Measurements from ENCODE around the gene DPP10.
"Not testable (repeated sequence)": the region's sequence is repeated elsewhere in the genome, so short reads cannot be mapped to it uniquely, and the experiment has no call there.

The DPP10 gene

DNA sequence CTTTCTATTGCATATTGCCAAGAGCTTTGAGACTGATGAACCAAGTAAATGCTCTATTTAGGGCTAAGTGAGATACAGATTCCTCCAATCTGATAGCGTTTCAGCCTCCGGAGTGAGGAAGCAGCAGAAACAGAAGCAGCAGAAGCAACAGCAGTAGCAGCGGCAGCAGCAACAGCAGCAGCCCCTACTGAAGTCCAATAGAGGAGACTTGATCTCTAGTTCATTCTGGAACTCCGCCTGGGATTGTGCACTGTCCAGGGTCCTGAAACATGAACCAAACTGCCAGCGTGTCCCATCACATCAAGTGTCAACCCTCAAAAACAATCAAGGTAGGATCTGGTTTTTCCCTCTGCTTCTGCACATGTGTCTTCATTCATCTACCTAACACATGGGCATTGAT is at the start of gene DPP10:
TSS of gene DPP10 (plus strand) at position 132 of the 400 bp plus-strand sequence.
- DNase-seq = peak; percentile 45

DNA sequence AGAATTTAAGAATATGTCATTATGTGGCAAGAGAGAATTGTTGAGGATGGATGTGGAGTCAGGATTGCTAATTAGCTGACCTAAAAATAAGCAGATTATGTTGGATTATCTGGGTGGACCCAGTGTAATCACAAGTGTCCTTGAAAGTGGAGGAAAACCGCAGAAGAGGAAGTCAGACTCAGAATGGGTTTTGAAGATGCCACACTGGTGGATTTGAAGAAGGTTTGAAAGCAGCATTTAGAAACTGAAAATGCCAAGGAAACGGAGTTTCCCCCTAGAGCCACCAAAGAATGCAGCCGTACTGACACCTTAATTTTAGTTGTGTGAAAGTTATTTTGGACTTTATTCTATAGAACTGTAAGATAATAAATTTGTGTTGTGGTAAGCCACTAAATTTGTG is 41.6 kb upstream of the DPP10 start:
- DNase-seq = peak; percentile 5

DNA sequence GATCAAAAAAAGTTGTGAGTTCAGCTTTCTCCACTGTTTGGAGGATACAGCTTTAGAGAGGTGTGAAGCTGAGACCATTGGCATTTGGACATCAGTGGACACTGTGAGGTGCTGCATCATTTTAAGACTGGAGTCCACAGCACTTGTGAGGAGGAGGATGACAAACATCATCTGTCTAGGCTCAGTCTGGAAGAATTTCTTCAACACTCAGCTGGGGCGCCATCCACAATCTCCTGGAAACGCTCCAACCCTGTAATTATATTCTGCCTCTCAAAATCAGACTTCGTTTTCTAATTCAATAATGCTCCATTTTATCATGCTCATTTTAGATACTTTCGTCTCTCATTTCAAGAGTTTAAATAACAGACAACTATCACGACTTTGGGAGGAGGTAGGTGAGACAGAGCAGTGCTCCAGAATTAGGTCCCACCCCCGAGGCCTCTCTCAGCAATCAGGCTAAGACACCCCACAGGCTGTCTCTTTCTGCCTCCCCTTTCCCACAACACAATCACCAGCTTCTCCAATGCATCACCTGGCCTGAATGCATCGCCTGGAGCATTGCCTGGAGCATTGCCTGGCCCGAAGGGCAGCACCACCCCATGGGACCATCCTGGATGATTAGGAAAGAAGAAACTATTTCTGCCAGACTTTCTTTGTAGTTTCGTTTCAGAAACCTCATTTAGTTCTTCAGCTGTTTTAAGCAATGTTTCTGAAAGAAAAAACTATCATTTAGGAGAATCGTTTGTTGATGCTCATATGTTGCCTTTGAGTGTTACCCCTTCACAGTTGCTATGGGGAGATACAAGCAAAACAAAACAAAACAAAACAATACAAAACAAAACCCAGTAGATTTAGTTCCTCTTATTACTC is 37.0 kb upstream of the DPP10 start:
- no peak for DNase-seq

DNA sequence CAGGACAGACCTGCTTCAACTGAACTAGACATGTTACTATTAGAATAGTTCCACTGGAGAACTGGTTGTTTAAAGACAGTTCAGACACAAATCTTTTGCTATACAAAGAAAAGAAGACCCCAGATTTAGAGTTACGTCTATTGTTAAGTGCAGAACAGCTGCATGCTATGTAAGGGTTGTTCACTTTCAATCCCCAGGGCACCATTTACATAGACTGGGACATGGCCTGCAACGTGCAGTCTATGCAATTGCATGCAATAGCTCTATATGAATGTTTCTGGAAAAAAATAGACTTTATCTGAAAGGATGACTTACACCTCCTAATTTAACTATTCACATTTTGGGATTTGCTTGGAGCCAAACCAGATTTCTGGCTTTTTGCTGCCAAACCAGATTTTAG is 36.1 kb upstream of the DPP10 start:
- no peak for DNase-seq

DNA sequence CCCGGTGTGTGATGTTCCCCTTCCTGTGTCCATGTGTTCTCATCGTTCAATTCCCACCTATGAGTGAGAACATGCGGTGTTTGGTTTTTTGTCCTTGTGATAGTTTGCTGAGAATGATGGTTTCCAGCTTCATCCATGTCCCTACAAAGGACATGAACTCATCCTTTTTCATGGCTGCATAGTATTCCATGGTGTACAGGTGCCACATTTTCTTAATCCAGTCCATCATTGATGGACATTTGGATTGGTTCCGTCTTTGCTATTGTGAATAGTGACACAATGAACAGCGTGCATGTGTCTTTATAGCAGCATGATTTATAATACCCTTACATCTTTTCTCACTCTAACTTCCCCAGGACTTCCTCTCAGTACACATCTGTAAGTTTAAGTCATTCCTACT is 35.1 kb upstream of the DPP10 start:
- not testable (repeated sequence) for DNase-seq

DNA sequence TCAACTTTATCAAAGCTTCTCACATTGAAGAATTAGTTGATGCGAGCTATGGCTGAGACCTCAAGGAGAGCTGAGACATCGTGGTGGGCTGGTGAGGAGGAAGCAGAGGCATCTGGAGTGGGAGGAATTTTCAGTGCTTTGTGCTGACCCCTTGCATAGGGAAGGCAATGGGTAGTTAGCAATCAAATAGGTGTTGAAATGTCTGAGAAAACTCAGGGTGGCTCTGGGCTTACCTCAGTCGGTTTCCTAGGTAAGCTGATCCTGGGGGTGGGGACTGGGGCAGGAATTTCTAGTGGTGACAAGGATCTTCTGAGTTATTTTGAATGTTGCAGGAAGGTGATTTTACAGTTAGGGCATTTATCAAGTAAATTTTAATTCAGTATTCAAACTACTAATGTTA is 20.7 kb upstream of the DPP10 start:
- no peak for DNase-seq

DNA sequence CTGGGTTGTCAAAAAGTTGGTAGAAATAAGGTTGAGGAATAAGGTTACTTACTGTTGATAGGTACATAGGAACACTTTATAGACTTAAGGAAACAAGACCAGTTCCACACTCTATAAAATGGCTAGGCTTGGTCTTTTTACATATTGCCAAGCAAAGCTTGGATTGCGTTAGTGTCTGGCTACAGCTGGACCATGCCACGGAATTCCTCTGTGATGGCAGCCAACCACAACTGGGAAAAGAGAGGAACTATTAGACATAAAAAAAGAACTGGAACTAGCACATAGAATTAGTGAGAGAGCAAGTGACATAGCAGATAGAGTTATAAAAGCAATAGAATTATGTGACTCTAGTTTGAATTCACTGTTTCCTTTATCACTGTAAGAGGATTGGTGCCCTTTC is 17.7 kb upstream of the DPP10 start:
- no peak for DNase-seq

DNA sequence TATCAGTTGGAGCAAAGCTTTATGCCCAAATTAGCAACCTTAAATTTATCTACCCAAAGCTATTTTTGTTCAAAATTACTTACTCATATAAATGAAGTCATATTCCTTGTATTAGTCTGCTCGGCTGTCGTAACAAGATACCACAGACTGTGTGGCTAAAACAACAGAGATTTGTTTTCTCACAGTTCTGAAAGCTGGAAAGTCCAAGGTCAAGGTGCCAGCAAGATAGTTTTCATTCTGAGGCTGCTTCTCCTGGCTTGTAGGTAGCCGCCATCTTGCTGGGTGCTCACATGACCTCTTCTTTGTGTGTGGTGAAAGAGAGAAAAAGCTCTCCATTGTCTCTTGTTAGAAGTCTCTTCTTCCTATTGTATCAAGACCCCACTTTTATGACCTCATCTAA is 15.7 kb upstream of the DPP10 start:
- no peak for DNase-seq

DNA sequence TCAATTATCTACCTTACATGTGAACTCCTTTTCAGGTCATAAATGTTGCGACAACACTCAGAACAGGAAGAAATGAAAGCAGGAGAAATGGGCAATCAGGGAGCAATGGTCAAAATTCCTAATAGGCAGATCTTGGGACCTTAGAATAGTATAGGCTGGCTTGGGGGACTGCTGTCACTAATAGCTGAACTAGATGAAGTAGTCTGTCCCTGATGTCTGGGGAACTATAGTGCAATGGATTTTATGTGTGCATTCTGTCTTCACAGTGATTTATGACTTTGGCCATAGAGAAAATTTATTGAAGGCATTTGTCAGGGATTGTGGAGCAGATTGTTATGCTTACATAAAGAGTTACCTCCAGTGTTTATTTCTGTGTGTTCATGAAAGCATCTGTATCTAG is 6.1 kb upstream of the DPP10 start:
- DNase-seq = no peak

DNA sequence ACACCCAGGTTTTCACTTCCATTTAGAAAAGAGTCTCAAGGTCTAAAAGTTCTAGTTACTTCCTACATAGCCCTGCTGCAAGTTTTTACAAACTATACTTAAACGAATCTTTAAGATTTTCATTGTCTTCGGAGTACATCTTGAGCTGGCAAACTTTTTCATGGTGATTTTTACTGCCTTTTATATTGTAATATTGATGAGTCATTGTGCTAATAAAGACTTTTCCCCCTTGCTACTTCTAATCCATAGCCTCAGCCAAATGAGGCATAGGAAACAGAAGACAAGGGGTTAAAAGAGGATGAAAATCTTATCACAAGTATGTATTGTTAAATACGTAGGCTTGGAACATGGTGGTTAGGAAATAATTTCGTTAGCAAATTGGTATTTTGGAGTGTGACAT is 4.1 kb downstream of the DPP10 start:
- no peak for DNase-seq

DNA sequence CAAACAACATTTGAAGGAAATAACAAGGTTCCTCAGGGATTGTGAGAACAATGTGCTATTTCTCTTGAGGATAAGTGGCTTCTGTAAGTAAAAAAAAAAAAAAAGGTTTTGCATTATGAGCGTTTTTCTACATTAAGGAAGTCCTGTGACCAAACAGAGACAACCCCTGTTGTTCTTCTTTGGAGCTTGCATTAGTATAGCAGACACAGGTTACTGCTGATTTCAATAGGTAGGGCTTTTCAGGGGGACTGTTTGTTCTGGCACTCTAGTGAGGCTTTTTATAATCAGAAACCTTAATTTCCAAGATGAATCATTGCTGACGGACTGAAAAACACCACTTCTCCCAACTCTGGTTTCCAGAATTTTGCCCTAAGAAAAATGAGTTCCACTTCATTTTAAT is 8.2 kb downstream of the DPP10 start:
- DNase-seq = no peak

DNA sequence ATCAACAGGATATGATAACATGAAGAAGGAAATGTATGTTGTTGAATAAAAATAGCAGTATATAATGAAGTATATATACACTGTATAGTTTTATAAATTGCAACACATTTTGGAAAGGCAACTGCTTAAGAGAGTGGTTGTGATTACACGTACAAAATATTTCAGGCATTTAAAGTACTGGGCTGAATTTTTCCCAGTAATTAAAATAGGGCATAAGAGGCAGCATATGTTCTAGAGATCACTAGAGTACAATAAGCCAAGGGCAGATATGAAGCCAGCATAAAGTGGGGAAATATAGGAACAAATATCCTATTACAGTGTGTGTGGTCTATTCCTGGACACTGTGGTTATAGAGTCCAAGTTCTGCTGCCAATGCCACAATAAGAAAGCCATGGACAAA is 14.1 kb downstream of the DPP10 start:
- DNase-seq = no peak

DNA sequence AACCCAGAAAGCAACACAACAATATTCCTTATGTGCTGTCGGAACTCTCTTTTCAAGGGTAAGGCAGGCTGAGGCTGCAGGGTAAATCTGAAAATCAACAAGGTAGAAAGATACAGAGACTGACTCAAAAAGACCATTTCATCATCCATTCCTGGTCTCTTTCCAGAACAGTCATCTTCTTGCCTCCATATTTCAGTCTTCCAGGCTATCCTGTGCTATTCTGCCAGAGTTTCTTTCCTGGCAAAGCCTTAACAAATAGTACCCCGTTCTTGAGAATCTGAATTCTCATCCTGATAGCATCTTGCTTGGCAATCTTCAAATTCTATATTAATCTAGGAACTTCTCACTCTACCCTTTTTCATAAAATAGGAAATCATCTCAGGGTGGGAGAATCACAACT is 15.5 kb downstream of the DPP10 start:
- no peak for DNase-seq

DNA sequence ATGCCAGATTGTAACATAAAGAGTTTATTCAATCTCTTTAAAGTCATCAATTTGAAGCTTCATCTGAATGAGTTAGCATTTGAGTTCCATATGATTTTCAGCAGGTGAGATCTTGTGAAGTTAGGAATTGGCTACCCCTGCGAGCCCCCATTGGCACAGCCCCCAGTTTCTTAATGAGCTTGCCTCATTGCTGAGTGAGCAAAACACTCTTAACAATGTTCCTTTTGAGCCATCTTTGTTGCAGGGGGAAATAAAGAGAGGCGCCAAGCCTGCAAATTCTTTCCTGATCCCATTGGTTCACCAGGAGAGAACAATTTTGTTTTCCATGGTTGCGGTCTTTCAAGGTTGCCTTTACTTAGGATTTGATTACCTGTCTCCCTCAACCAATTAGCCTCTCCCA is 18.7 kb downstream of the DPP10 start:
- no peak for DNase-seq

DNA sequence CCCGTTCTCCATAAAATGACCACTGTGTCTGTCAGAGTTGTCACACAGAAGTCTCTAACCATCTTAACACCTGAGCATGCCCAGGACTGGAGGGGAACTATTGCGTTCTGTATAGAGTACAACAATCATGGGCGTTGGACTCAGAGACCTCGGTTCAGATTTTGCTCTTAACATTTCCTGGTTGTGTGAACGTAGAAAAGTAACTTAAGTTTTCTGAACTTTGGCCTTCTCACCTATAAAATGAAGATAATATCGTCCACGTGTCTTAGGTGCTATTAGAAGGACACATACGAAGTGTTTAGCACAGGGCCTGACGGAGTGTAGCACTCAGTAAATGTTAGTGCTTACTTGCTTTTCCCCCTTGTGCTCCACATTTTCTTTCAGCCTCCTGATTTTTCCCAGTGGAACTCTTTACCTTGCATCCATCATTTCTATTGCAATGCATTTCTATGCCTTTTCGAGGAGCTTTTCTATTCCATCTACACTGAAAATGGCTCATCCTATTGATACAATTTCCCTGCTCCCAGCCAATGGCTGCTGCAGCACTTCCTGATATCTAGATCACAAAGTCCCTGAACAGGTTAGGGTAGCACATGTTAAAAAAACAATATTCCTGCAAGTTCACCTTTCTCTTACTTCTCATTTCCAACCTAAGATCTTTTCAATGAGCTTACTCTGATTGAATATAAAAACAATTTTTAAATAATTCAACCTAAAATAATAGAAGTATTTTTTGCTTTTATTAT is 22.7 kb downstream of the DPP10 start:
- no peak for DNase-seq

DNA sequence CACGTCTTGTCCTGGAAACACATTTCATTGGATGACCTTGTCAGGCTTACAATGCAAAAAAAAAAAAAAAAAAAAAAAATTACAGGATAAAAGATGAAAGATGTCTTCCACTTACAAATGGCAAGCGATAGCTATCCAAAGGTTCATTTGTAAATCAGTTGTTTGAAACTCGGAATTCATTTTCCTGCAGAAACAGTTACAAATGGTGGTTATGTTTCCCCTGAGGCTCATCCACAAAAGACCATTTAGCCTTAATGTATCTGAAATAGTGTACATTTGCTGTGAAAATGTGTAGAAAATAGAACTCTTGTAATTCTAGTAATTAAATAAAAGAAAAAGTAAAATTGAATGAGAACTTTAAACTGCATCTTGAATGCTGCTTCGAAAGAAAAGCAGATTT is 25.9 kb downstream of the DPP10 start:
- DNase-seq = no peak

DNA sequence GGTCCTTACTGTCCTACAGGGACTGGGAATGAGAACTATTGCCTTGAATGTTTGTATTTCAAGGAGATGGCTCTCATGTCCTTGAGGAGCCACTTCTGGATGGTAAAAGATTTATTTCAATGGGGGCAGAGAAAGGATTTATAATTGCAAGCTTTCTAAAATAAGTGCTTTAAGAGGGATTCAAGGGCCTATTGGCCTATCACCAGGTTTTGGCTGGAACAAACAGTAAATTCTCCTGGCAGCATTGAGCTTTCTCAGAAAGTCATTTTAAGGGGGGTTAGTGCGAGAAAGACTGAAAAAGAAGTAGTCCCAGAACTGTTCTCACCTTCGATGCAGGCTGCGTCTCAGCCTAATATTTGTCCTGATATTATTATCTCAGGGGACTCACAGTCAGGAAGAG is 29.8 kb downstream of the DPP10 start:
- DNase-seq = no peak

DNA sequence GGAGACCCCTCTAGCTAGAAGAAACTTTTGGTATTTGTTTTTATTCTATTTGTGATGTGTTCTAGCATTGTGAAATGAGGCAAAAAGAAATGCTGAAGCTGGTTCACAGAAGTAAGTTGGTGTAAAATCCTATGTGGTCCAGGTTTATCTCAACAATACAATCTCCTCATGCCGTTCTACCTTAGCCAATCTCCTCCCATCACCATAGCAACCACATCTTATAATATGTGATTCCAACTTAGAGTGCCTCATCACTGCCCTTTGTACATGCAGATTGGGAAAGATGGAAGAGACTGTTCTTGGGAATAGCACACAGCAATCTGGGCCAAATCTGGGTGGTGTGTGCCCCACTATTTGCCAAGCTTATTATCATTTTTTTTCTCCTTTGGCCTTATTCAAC is 30.3 kb downstream of the DPP10 start:
- no peak for DNase-seq

DNA sequence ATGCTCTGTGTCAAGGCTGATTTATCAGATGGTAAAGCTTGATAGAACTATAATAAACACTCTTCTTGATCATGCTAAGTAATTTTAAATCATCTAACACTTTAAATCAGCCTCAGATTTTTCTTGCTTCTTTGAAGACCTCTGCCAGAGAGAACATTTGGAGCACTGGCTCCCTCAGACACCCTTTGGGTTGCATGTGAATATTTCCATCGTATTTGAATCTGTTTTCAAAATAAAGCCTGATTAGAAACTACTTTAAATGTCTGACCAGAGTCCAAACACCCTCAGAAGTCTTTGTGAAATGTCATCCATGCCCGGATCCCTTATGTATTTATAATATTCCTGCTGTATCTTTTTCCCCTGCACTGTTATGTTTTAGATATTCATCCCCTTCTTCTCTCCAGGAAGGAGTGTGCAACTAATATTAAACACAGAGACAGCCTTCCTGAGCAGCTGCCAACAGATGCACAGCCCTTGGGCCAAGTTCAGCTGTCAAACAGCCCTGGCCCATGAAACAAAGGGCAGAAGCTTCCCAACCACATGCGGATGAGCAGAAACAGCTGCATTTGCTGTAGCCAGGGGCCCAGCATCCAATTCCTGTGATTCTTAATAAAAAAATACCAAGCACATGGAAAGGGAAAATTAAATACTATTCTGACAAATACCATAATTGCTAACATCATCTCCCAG is 46.5 kb downstream of the DPP10 start:
- DNase-seq = no peak

DNA sequence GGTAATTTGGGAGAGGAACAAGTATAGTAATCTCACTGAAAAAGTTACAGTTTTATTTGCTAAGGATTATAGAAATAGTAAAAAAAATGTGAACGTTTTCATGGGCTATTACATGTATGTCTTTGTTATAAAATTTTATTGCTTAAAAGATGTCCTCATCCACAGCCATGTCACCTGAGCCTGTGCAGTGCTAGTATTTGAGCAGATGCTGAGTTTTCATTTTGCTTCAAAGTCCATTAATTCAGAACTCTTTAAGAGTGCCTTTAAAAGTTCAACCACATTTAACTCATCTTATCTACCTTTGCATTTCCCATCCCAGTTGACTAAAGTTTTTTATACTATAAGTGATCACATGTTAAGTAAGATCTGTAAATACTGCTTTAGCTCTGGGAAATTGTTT is 52.6 kb downstream of the DPP10 start:
- no peak for DNase-seq

DNA sequence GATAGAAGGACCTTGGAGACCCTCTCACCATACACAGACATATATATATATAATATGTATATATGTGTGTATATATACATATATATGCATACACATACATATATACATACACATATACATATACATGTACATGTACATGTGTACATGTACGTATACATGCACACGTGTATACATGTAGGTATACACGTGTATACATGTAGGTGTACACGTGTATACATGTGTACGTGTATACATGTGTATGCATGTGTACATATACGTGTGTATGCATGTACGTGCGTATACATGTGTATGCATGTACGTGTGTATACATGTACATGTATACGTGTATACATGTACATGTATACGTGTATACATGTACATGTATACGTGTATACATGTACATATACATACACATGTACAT is 54.5 kb downstream of the DPP10 start:
- no peak for DNase-seq

DNA sequence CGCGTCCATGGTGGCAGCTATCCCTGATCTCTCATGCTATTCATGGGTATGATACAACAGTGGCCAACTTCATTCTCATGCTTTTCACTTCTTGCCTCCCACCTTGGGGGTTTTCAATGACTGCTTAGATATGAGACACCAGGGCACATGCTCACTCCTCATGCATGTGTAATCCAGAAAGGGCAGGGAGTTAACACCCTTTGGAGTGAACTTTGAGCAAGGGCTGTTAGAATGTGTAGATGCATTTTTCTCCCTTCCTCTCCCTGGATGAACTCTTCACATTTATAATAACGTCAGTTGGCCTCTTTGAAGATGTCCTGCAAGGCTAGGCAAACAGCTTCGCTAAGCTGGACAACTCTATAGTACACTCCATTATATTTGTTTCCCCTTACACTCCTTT is 56.7 kb downstream of the DPP10 start:
- DNase-seq = no peak

DNA sequence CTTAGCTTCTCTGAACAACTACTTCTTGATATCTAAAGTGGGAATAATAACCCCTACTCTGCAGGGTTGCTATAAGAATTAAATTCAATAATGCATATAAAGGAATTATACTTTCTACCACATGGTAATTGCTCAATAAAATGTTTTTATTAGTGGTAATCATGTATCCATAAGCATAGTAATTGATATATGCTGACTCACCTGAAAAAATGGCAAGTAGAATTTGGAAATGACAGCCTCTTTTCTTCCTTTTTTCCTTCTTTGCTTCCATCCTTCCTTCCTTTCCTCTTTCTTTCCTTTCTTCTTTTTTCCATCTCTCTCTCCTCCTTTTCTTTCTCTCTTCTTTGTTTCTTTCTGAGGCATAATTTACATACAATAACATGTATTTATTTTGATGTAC is 65.3 kb downstream of the DPP10 start:
- no peak for DNase-seq

DNA sequence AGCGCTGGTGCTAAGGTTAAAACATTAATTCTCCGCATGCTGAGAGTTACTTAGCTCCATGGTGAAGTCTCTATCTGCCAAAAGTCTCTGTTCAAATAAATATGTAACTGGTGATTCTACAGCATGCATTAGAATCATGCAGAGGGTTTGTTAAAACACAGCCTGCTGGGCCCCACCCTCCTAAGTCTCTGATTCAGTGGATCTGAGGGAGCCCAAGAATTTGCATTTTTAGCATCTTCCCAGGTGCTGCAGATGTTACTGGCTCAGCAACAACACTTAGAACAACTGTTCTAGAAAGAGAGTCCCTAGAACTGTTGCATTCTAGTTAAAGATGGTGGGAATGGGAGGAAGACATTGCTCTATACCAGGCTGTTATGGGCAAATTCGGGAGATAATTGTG is 73.4 kb downstream of the DPP10 start:
- DNase-seq = no peak

Measured in hematopoietic multipotent progenitor cell treated with erythropoietin and hydrocortisone succinate and interleukin-3 and kit ligand, for 4 days (in vitro differentiated cells).